ENCODE data around the gene PIK3R4. TPM values are rescaled to one million over a fixed set of nuclear protein-coding genes. Genes with fewer than 3 reads are reported as not detected.

Gene PIK3R4
- total RNA-seq, 1 donor, result 37.1 TPM

GRCh38 chr3:130671545-130672312 is 74.9 kb downstream of the PIK3R4 start:
- TF ChIP-seq CTCF (IDR thresholded peaks at IDR 0.05; ENCODE audit: insufficient read depth, low read length), result no peak
- H3K4me3 ChIP-seq (ENCODE audit: low read depth, low read length), result no peak overlapping the region
- DNase-seq (ENCODE audit: low read depth), result peak; percentile 10

DNA sequence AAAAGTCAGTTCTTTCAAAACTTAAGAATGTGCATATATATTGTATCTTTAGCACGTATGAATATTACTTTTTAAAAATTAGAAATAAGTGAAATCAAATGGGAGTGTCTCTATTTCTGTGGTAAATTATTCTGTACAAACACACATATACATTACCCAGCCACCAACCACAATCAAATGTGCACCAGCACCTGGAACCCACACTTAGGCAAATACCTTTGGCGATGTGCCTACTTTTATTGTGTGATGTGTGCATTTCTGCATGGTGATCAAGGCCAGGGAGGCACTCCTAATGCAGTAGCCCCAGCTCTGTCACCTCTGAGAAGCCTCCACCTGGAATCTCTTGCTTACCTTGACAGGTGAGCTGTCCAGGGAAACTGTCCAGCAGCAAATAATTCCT is 76.9 kb downstream of the PIK3R4 start:
- TF ChIP-seq CTCF (IDR thresholded peaks at IDR 0.05; ENCODE audit: insufficient read depth, low read length), result no peak
- H3K4me3 ChIP-seq (ENCODE audit: low read depth, low read length), result no peak overlapping the region
- no peak for DNase-seq (ENCODE audit: low read depth)

GRCh38 chr3:130663092-130663491 is 83.5 kb downstream of the PIK3R4 start:
- no peak for TF ChIP-seq CTCF (IDR thresholded peaks at IDR 0.05; ENCODE audit: insufficient read depth, low read length)
- no peak for DNase-seq (ENCODE audit: low read depth)
- no peak overlapping the region for H3K4me3 ChIP-seq (ENCODE audit: low read depth, low read length)

- no peak overlapping the region for H3K4me3 ChIP-seq (ENCODE audit: low read depth, low read length)
- no peak for TF ChIP-seq CTCF (IDR thresholded peaks at IDR 0.05; ENCODE audit: insufficient read depth, low read length)
- peak; percentile 37 for DNase-seq (ENCODE audit: low read depth)
Observed at GRCh38 chr3:130662501-130662996, 84.1 kb downstream of the PIK3R4 start.

DNA sequence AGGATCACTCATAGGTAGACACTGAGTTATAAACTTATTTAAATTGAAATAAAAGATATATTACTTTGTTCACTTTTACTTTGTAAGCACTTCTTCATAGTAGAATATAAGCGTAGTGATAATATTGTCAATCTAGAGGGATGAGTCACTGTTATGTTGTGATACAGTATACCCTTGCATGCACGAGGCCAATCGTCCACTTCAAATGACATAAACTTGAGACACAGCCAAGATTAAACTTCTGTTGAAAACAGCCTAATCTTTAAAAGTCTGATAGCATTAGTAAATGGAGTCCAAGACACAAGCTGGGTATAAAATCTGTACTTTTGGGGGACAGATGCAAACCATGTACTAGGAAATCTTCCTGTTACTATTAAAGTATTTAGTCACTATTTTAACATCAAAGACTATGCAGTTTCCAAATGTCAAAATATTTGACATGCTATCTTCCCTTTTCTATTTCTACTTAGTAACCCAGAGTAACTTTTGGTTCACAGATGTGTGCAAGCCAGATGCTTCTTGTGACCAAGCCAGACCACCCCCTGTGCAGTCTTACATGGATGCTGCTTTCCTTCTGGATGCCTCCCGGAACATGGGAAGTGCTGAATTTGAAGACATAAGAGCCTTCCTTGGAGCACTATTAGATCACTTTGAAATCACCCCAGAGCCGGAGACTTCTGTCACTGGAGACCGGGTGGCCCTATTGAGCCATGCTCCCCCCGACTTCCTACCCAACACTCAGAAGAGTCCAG is 85.3 kb downstream of the PIK3R4 start:
- DNase-seq (ENCODE audit: low read depth), result peak; percentile 56
- no peak overlapping the region for H3K4me3 ChIP-seq (ENCODE audit: low read depth, low read length)
- TF ChIP-seq CTCF (IDR thresholded peaks at IDR 0.05; ENCODE audit: insufficient read depth, low read length), result no peak

DNA sequence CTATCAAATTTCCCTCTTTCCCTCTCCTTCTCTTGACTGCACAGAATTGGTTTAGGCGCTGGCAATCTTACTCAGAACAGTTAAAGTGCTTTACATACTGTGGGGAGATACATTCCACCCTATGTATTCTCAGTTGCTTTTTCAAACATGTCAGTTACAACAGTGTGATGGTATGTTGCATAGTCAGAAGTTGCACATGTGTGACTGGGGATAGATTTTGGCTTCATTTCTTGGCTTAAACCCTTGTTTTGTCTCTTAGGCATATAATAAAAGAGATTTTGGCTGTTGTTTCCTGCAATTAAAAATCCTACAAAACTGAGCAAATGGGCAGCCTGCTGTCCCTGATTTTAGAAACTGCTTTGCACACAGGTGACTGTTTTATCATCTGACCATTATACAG is 86.7 kb downstream of the PIK3R4 start:
- DNase-seq (ENCODE audit: low read depth), result peak; percentile 39
- H3K4me3 ChIP-seq (ENCODE audit: low read depth, low read length), result no peak overlapping the region
- no peak for TF ChIP-seq CTCF (IDR thresholded peaks at IDR 0.05; ENCODE audit: insufficient read depth, low read length)

Measured in fibroblast of the aortic adventitia (primary cell).